HG03159 (cell line): Measurements from ENCODE around the gene NRG3.

Experiments used
- ATAC-seq: cut with Tn5 transposase; IDR thresholded peaks from one replicate; pipeline ENCODE4 v1.9.1; 2021; ENCODE audit warnings: mild to moderate bottlenecking, moderate library complexity; ENCODE audit not compliant: unreplicated experiment

The NRG3 gene

GRCh38 chr10:82453678-82454293, 578.8 kb downstream of the NRG3 start:
- ATAC-seq: no peak

DNA sequence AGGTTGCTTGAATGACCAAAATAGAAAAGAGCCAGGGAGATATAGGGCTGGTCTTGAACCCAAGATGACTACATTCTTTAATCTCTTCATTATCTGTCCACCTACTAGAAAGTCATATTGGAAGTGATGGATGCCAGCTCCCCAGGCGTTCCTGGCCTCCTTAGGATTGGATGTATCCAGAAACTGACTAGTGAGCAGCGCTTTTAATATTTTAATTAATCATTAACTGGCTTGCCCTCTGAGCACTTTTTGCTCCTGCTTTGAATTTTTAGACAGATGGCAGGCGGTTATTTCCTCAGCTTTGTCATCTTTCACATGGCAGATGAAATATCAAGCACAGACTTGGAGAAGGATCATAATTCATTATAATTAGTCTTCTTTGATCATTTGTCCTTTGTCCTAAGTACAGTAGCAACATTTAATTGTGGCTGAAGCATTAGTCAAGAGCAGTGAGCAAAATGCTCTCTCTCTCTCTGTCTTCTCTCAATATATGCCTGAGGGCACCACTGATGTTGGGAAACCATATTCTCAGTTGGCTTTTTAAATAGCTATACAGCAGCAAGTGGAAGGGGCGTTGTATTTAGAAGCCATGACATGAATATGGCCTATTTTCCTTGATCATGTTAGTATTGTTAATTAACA, 588.0 kb downstream of the NRG3 start:
- no peak for ATAC-seq

DNA sequence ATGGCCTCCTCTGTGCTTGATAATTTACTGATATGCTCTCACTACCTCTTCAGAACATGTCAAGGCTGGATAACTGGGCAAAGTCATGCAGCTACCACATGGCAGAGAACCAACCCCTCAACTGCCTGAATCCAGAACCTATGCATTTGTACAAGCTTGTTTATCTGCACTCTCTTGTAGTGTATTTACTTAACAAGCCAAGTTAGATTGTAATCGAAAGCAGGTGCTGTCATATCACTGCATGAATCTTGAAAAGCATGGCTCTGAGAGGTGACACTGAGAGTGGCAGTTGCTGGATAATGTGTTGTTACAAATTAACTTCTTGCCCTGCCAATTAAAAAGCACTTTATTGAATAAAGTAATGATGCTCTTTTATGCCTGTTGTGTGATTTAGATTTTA, 588.6 kb downstream of the NRG3 start:
- no peak for ATAC-seq

DNA sequence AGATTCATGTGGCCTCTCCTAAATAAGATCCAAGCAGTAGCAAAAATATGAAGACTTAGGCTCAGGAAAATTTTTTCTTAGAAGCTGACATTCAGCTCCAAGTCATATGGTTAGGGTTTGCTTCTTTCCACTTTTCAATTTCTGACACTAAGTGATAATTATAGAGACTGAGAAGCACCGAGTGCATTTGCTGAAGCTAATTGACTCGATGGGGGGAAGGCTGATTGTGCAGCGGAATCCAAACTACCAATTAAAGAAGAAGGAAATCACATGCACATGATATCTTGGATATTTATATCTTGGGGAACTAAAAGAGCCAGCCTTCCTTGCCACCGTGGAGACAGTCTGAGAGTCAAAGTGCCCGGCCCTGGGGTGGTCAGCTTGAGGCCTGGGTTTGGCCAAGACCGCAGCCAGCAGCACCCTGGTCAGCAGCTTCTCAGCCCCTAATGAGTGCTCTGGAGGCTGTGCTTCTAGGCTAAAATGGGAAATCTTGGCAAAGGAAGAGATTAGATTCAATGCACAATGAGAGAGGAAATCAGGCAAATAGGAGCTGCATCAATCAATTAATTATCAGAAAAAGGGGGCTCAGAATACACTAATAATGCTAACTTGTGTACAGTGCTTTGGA, 589.3 kb downstream of the NRG3 start:
- no peak for ATAC-seq

DNA sequence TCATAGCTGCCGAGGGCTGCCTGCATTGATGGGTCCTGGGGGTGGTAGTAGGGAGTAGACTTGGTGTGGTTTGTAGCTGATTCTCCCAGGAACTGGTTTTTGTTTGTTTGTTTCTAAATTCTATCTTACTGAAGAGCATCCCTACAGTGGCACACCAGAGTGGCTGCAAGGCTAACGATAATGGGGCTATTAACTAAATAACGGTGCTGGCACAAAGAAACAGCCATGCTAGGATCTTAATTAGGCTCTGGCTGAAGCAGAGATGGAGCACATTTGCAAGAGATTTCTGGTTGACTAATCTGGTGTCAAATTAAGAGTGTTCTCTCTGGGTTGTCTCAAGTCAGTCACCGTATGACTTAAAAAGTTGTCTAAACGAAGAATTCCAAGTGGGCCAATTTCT, 590.0 kb downstream of the NRG3 start:
- no peak for ATAC-seq

DNA sequence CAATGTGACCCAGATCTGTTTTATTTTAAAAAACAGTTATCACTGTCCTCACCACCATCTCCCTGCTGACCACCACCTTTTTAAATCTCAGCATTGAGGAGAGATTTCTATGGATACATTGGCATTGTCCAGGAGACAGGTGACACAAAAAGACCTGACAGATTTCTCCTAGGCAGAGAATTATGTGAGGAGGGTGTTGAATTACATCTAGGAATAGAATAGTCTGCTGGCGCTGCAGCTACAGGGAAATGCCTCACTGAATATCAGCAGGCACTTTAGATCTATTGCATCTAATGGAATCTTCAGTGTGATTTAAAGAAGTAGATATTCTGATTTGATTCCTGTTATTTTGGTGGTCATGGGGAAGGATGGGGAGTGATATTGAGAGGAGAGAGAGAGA, 593.5 kb downstream of the NRG3 start:
- no peak for ATAC-seq

DNA sequence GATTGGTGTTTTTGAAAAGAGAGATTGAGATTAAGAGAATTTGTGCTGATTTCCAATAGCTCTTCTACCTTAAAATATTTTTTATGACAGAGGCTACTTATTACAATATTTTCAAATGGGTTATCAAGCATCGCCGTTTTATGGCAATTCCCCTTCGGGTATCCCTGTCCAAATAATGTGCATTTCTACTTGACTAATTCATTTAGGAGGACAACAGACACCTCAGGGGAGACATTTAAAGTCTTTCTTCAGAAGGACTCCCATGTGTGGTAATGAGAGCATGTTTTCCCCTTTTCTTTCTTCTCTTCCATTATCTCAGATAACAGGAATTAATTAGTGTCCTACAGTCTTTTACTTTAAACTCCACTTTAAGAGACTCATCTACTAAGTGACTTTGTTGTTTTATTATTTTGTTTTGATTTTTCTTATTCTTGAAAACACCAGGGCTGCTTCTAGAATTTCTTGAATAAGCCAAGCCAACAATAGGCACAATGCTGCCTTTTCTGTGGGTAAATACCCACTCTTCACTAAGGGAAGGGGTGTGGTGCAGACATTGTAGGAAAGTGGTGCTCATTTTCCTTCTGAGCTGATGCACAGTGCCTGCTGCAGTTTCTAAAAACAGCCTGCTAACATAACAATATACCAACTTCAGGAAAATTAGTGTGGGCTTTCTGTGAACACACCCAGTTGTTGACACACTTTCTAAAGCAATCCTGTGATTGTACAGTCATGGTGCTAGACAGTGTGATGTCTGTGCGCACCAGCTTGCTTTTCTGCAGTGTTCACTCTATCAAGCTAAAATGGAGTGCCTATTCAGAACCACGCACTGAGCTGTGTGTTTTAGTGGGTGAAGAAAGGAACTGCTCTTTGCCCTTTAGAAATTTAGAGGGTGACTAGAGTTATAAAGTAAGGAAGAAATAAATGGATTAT, 597.7 kb downstream of the NRG3 start:
- no peak for ATAC-seq

DNA sequence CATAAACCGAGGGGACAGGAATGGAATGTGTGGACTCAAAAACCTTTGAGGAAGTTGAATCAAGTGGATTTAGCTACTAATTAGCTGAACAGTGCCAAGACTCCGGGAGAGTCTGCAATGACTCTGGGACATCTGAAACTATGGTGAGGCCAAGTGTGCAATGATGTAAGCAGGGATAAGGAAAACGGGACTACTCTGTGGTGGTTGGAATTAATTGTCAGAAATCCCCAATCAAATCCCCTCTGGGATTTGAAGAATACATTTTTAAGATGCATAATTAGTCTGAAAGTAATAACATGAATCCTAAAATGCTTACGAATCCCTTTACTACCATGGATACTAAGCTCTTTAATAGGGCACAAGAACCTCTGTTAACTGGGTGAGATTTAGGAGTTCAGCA, 602.8 kb downstream of the NRG3 start:
- ATAC-seq: no peak

DNA sequence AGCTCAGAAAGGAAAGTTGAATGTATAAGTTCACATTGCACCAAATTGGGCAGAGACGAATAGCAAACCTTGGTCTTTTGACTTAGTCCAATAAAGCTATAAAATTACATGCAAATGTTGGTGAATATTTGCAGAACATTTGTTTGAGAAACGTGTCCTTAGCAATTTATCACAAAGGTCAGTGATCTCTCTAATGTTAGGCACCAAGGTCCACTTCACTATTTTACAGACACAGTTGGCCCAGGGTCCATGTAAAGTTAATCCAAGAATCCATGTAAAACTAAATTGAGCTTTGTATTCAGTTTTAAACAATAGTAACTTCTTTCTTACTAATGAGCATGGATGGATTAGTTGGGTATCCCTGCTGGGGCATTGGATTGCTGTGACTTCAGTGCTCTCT, 617.7 kb downstream of the NRG3 start:
- ATAC-seq: no peak

GRCh38 chr10:82496114-82496513, 621.1 kb downstream of the NRG3 start:
- no peak for ATAC-seq

GRCh38 chr10:82497439-82497838, 622.4 kb downstream of the NRG3 start:
- ATAC-seq: no peak

- ATAC-seq: no peak
Measured at GRCh38 chr10:82498976-82499375, 624.0 kb downstream of the NRG3 start.

GRCh38 chr10:82505009-82505408, 630.0 kb downstream of the NRG3 start:
- ATAC-seq: no peak

- ATAC-seq: no peak
Measured at GRCh38 chr10:82506680-82507376, 631.8 kb downstream of the NRG3 start.

DNA sequence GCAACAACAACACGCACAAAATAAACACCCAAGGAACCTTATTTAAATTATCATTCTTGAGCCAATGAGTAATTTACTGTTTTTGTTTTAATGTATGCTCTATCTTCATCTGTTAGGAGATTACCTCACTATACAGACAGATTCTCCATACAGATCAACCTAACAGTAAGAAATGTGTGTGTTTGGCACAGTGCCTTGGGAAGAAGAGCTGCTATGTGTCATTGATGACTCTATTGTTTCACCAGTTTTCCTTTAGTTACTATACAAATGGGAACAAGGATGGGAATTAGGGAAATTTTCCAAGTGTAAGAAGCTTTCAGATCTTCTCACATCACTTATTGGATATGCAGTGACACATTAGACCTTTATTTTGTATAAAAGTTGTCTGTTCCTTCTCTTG, 640.3 kb downstream of the NRG3 start:
- ATAC-seq: no peak

DNA sequence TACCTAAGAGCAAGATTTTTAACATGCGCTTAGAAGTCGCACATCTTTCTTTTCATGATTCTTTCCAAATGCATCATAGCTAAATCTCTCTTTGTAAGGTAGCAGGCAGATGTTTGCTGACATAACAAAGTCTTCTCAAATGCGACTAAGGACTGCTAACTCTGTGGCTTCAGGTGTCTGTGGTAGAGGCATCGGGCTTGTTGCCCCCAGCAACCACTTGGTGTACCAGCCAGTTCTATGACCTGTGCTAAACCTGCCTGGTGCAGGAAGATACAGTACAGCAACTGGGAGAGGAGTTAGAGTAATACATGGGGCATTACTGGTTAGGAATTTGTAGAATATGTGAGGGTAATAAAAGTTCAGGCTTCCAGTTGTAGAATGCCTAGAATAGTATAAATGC, 654.1 kb downstream of the NRG3 start:
- no peak for ATAC-seq

DNA sequence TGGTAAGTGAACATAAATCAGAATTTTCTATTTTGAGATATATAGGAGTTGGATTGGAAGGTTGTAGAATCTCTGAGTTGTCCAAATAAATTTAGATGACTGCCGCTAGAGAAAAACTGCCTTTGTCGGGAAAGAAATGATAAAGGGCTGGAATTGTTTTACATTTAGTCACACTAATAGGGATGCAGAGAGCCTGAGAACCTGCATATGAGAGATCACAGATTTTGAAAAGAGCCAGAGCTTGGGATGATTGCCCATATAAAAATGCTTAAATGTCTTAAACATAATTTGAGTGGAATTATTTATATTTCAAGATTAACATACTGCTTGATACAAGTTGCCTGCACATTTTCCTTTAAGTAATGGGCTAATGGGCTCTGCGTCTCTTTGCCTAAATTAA, 660.5 kb downstream of the NRG3 start:
- no peak for ATAC-seq

- ATAC-seq: no peak
Measured at GRCh38 chr10:82536668-82537067, 661.7 kb downstream of the NRG3 start.

- no peak for ATAC-seq
Measured at GRCh38 chr10:82538272-82538671, 663.3 kb downstream of the NRG3 start.

- no peak for ATAC-seq
Measured at GRCh38 chr10:82543631-82544030, 668.6 kb downstream of the NRG3 start.

DNA sequence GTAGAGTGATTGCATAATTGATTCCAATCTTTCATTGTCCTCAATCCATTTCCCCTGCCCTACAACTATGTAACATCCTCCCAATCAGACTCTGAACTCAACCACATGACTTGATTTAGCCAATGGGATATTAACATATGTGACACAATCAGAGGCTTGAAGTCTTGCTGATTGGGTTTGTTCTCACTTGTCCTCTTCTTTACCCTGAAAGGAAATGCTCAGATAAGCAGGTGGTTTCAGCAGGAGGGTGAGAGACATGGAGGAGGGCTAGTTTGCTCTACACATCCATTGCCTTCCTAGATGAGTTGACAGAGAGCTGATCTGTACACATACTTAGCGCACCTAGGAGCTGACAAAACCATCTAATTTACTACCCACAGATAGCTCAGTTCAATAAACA, 669.4 kb downstream of the NRG3 start:
- no peak for ATAC-seq
